ENCODE data around the gene PLOD2.

Gene PLOD2

GRCh38 chr3:146085678-146086077, 75.3 kb downstream of the PLOD2 start:
- no peak for TF ChIP-seq CTCF (IDR thresholded peaks at IDR 0.05)
- Mint-ChIP-seq H3K27me3 (ENCODE audit: low read depth, poor library complexity) (no peaks in the 10 kb centered on the region), H3K36me3 (ENCODE audit: low read depth) (peaks cover 1% of the 10 kb centered on the region), H3K4me1 (no peaks in the 10 kb centered on the region), H3K4me3 (no peak overlapping the region), H3K27ac (no peak overlapping the region), H3K9me3 (no peaks in the 10 kb centered on the region)
- DNase-seq = no peak

- Mint-ChIP-seq H3K4me1 (no peaks in the 10 kb centered on the region), H3K36me3 (ENCODE audit: low read depth) (peaks cover 31% of the 10 kb centered on the region), H3K4me3 (no peak overlapping the region), H3K27me3 (ENCODE audit: low read depth, poor library complexity) (no peaks in the 10 kb centered on the region), H3K27ac (peak overlapping the region; percentile 30), H3K9me3 (no peaks in the 10 kb centered on the region)
- DNase-seq = no peak
- no peak for TF ChIP-seq CTCF (IDR thresholded peaks at IDR 0.05)
Observed at GRCh38 chr3:146080578-146080977, 80.4 kb downstream of the PLOD2 start.

DNA sequence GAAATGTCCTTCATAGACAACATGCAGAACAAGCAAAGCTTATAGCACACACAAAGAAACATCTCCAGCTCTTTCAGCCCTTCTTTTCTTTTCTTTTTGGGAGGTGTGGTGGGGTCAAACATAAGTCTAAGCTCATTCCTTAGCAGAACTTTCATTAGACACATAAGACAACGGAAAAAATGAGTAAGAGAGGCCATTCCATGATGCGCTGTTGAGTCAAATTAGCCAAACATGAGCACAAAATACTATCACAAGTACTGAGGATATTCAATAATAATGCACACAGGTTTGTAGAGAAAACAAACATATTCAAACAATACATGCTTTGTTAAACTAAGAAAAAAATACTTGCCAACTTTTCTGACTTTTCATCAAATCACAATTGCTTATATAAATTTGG, 83.0 kb downstream of the PLOD2 start:
- no peaks in the 10 kb centered on the region for H3K27me3 Mint-ChIP-seq (ENCODE audit: low read depth, poor library complexity)
- TF ChIP-seq CTCF (IDR thresholded peaks at IDR 0.05) = no peak

DNA sequence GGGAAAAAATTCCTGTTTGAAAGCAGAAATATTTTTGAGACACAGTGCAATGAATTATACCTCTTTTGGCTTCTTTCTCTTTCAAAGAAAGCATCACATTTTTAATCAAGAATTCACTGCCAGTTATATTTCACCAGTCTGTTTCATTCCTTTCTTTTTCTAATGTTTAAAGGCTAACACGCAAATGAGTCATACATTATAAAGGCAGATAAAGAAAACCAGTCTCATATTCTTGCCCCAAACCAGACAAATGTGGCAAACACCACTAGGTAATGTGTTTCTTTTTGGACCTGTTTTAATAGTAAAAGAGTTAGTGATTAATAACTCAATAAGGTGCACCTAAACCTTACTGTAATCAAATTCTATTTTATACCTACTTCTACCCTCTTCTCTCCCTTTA, 83.8 kb downstream of the PLOD2 start:
- no peak for DNase-seq
- H3K4me1 Mint-ChIP-seq = no peaks in the 10 kb centered on the region
- no peak for TF ChIP-seq CTCF (IDR thresholded peaks at IDR 0.05)
- H3K27me3 Mint-ChIP-seq (ENCODE audit: low read depth, poor library complexity) = no peaks in the 10 kb centered on the region
- H3K27ac Mint-ChIP-seq = no peak overlapping the region
- no peaks in the 10 kb centered on the region for H3K9me3 Mint-ChIP-seq
- peaks cover 31% of the 10 kb centered on the region for H3K36me3 Mint-ChIP-seq (ENCODE audit: low read depth)
- H3K4me3 Mint-ChIP-seq = no peak overlapping the region

More for the DNA sequence above, 83.0 kb downstream of the PLOD2 start:
- Mint-ChIP-seq H3K4me3 (no peak overlapping the region), H3K4me1 (no peaks in the 10 kb centered on the region), H3K36me3 (ENCODE audit: low read depth) (peaks cover 31% of the 10 kb centered on the region), H3K27ac (no peak overlapping the region), H3K9me3 (no peaks in the 10 kb centered on the region)
- DNase-seq = no peak

DNA sequence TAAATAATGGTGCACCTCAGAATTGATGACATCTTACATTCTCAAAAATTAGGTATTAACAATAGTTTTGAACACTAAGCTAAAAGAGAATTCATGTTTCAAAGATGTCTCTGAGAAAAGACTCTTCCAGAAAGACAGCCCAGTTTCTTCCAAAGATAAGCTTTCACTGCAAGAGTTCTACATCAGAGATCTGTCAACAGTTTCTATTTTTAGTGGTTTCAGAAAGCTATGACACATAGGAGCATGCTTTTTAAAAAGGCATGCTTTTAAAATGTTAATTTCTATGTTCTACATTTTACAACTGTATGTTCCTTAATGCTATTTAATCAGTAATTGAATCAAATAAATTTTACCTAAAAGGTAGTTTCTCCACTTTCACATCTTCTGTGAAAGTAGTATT, 88.2 kb downstream of the PLOD2 start:
- no peak for DNase-seq
- Mint-ChIP-seq H3K4me3 (no peak overlapping the region), H3K27me3 (ENCODE audit: low read depth, poor library complexity) (no peaks in the 10 kb centered on the region), H3K27ac (no peak overlapping the region), H3K9me3 (no peaks in the 10 kb centered on the region), H3K4me1 (no peaks in the 10 kb centered on the region), H3K36me3 (ENCODE audit: low read depth) (peaks cover 39% of the 10 kb centered on the region)
- TF ChIP-seq CTCF (IDR thresholded peaks at IDR 0.05) = no peak

- H3K36me3 Mint-ChIP-seq (ENCODE audit: low read depth) = peaks cover 32% of the 10 kb centered on the region
- H3K27me3 Mint-ChIP-seq (ENCODE audit: low read depth, poor library complexity) = no peaks in the 10 kb centered on the region
- H3K4me1 Mint-ChIP-seq = no peaks in the 10 kb centered on the region
- peak overlapping the region; percentile 18 for H3K27ac Mint-ChIP-seq
- no peaks in the 10 kb centered on the region for H3K9me3 Mint-ChIP-seq
- no peak overlapping the region for H3K4me3 Mint-ChIP-seq
- no peak for TF ChIP-seq CTCF (IDR thresholded peaks at IDR 0.05)
- DNase-seq = no peak
Observed at GRCh38 chr3:146072061-146072460, 88.9 kb downstream of the PLOD2 start.

Data from nephron progenitor cell (in vitro differentiated cells).